ENCODE measurements around the gene PDK4. TPM values are rescaled to one million over a fixed set of nuclear protein-coding genes. Genes with fewer than 3 reads are reported as not detected.

The PDK4 gene
- polyA plus RNA-seq, 3 donors: 2.2 to 26.0 (median 12.4) TPM

- Mint-ChIP-seq H3K4me3 (no peak overlapping the region), H3K36me3 (no peaks in the 10 kb centered on the region), H3K4me1 (peaks cover 16% of the 10 kb centered on the region), H3K9me3 (peaks cover 0 to 4% (median 0%) of the 10 kb centered on the region in 7 donors), H3K27me3 (ENCODE audit: low read depth in 3 of 3) (peaks cover 2 to 7% (median 2%) of the 10 kb centered on the region in 3 donors), H3K27ac (peak overlapping the region in 3 of 7 donors; percentile 23 to 44 (median 42))
- WGBS (ENCODE audit: insufficient coverage): 88% methylated on average over 4 of the region's 4 CpGs
- Histone ChIP-seq H2AFZ (ENCODE audit: insufficient read depth, low read depth, low read length, poor library complexity, severe bottlenecking) (peak overlapping the region; percentile 18), H3K36me3 (replicated peaks in 1 of 2; ENCODE audit: control insufficient read depth in 1 of 2, insufficient read depth in 2 of 2, low read length in 2 of 2) (no peaks in the 10 kb centered on the region), H3K27me3 (ENCODE audit: control insufficient read depth in 2 of 2, insufficient read depth in 2 of 2, low read length in 2 of 2) (no peaks in the 10 kb centered on the region), H3K4me3 (replicated peaks in 1 of 3; ENCODE audit: low read depth in 2 of 3, low read length in 3 of 3) (no peak overlapping the region), H3K9me3 (replicated peaks in 1 of 2; ENCODE audit: control insufficient read depth in 1 of 2, insufficient read depth in 1 of 2, low read length in 2 of 2) (no peaks in the 10 kb centered on the region), H3K27ac (ENCODE audit: low read depth in 1 of 2, low read length in 2 of 2) (no peak overlapping the region), H4K20me1 (ENCODE audit: insufficient read depth, low read length) (no peaks in the 10 kb centered on the region), H3K4me2 (replicated peaks; ENCODE audit: extremely low read depth, low read length, poor library complexity, severe bottlenecking) (no peak overlapping the region), H3K79me2 (ENCODE audit: insufficient read depth, low read length) (no peaks in the 10 kb centered on the region), H3K4me1 (ENCODE audit: control insufficient read depth in 1 of 2, insufficient read depth in 2 of 2, low read length in 2 of 2) (peaks cover 11% of the 10 kb centered on the region in 2 donors), H3K9ac (ENCODE audit: insufficient read depth, low read length, poor library complexity, severe bottlenecking) (no peak overlapping the region)
- TF ChIP-seq CTCF (IDR thresholded peaks at IDR 0.05): no peak
- intact Hi-C loops (cut with micrococcal nuclease): no loop called here
- no peak for DNase-seq
Measured at GRCh38 chr7:95550546-95550945, 45.8 kb downstream of the PDK4 start.

- Histone ChIP-seq H4K20me1 (ENCODE audit: insufficient read depth, low read length) (no peaks in the 10 kb centered on the region), H3K4me3 (replicated peaks in 1 of 3; ENCODE audit: low read depth in 2 of 3, low read length in 3 of 3) (no peak overlapping the region), H3K27me3 (ENCODE audit: control insufficient read depth in 2 of 2, insufficient read depth in 2 of 2, low read length in 2 of 2) (no peaks in the 10 kb centered on the region), H3K27ac (ENCODE audit: low read depth in 1 of 2, low read length in 2 of 2) (no peak overlapping the region), H3K79me2 (ENCODE audit: insufficient read depth, low read length) (no peaks in the 10 kb centered on the region), H3K36me3 (replicated peaks in 1 of 2; ENCODE audit: control insufficient read depth in 1 of 2, insufficient read depth in 2 of 2, low read length in 2 of 2) (no peaks in the 10 kb centered on the region), H3K4me1 (ENCODE audit: control insufficient read depth in 1 of 2, insufficient read depth in 2 of 2, low read length in 2 of 2) (peaks cover 14 to 16% of the 10 kb centered on the region in 2 donors), H3K4me2 (replicated peaks; ENCODE audit: extremely low read depth, low read length, poor library complexity, severe bottlenecking) (no peak overlapping the region), H3K9ac (ENCODE audit: insufficient read depth, low read length, poor library complexity, severe bottlenecking) (no peak overlapping the region), H3K9me3 (replicated peaks in 1 of 2; ENCODE audit: control insufficient read depth in 1 of 2, insufficient read depth in 1 of 2, low read length in 2 of 2) (no peaks in the 10 kb centered on the region), H2AFZ (ENCODE audit: insufficient read depth, low read depth, low read length, poor library complexity, severe bottlenecking) (peak overlapping the region; percentile 18)
- Mint-ChIP-seq H3K27ac (peak overlapping the region in 1 of 7 donors; percentile 44), H3K9me3 (peaks cover 0 to 4% (median 0%) of the 10 kb centered on the region in 7 donors), H3K36me3 (no peaks in the 10 kb centered on the region), H3K4me3 (no peak overlapping the region), H3K27me3 (ENCODE audit: low read depth in 3 of 3) (peaks cover 2 to 7% (median 2%) of the 10 kb centered on the region in 3 donors), H3K4me1 (peaks cover 21% of the 10 kb centered on the region)
- DNase-seq: peak; percentile 26 to 78 (median 54)
- intact Hi-C loops (cut with micrococcal nuclease): no loop called here
- 84% methylated on average over 4 of the region's 6 CpGs for WGBS (ENCODE audit: insufficient coverage)
- TF ChIP-seq CTCF (IDR thresholded peaks at IDR 0.05): no peak
Measured at GRCh38 chr7:95549818-95550529, 46.3 kb downstream of the PDK4 start.

All from CD14-positive monocyte (primary cell).